ENCODE measurements around the gene VTA1.
"Not testable (repeated sequence)": the region's sequence is repeated elsewhere in the genome, so short reads cannot be mapped to it uniquely, and the experiment has no call there.

Gene VTA1

GRCh38 chr6:142172758-142173157 is 25.7 kb downstream of the VTA1 start:
- no peak for DNase-seq

GRCh38 chr6:142173980-142174379 is 26.9 kb downstream of the VTA1 start:
- DNase-seq: no peak

- DNase-seq: no peak
Observed at GRCh38 chr6:142174703-142175102, 27.6 kb downstream of the VTA1 start.

GRCh38 chr6:142178129-142178528 is 31.1 kb downstream of the VTA1 start:
- no peak for DNase-seq

- DNase-seq: no peak
Observed at GRCh38 chr6:142182004-142182403, 34.9 kb downstream of the VTA1 start.

- no peak for DNase-seq
Observed at GRCh38 chr6:142183351-142183750, 36.3 kb downstream of the VTA1 start.

- DNase-seq: no peak
Observed at GRCh38 chr6:142184307-142184706, 37.2 kb downstream of the VTA1 start.

- no peak for DNase-seq
Observed at GRCh38 chr6:142185641-142186040, 38.6 kb downstream of the VTA1 start.

- no peak for DNase-seq
Observed at GRCh38 chr6:142187209-142187608, 40.1 kb downstream of the VTA1 start.

- not testable (repeated sequence) for DNase-seq
Observed at GRCh38 chr6:142188341-142188740, 41.3 kb downstream of the VTA1 start.

GRCh38 chr6:142189057-142189456 is 42.0 kb downstream of the VTA1 start:
- DNase-seq: no peak

GRCh38 chr6:142192343-142192742 is 45.3 kb downstream of the VTA1 start:
- DNase-seq: no peak

- DNase-seq: no peak
Observed at GRCh38 chr6:142193621-142194020, 46.6 kb downstream of the VTA1 start.

GRCh38 chr6:142195862-142196541 is 48.9 kb downstream of the VTA1 start:
- DNase-seq: no peak

- no peak for DNase-seq
Observed at GRCh38 chr6:142200846-142201628, 54.0 kb downstream of the VTA1 start.

- DNase-seq: no peak
Observed at GRCh38 chr6:142207265-142207877, 60.3 kb downstream of the VTA1 start.

GRCh38 chr6:142210606-142211005 is 63.5 kb downstream of the VTA1 start:
- no peak for DNase-seq

- DNase-seq: no peak
Observed at GRCh38 chr6:142213402-142213801, 66.3 kb downstream of the VTA1 start.

GRCh38 chr6:142218446-142218845 is 71.4 kb downstream of the VTA1 start:
- no peak for DNase-seq

- no peak for DNase-seq
Observed at GRCh38 chr6:142222022-142222421, 75.0 kb downstream of the VTA1 start.

- no peak for DNase-seq
Observed at GRCh38 chr6:142223938-142224337, 76.9 kb downstream of the VTA1 start.

GRCh38 chr6:142225115-142225514 is 78.1 kb downstream of the VTA1 start:
- DNase-seq: no peak

- no peak for DNase-seq
Observed at GRCh38 chr6:142225552-142225951, 78.5 kb downstream of the VTA1 start.

- no peak for DNase-seq
Observed at GRCh38 chr6:142226731-142227130, 79.7 kb downstream of the VTA1 start.

Data from NK-92 treated with Interleukin-12 subunit alpha and Interleukin-12 subunit beta, amount 100 ng/mL, for 24 hours (cell line).